ENCODE results near the gene ARHGEF7.

Gene ARHGEF7

DNA sequence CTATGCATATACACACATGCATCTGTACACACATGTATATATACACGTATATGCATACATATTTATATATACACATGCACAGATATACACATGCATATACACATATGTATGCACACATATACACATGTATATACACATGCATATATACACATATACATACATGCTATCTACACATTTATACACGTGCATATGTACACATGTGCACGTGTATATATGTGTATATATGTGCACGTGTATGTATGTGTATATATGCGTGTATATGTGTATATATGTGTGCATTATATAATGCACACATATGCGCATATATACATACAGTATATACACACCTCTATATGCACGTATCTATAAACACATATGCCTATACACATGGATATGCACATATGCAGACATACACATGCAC lies 17.8 kb downstream of the ARHGEF7 start:
- DNase-seq (ENCODE audit: low read depth in 2 of 2) = no peak

DNA sequence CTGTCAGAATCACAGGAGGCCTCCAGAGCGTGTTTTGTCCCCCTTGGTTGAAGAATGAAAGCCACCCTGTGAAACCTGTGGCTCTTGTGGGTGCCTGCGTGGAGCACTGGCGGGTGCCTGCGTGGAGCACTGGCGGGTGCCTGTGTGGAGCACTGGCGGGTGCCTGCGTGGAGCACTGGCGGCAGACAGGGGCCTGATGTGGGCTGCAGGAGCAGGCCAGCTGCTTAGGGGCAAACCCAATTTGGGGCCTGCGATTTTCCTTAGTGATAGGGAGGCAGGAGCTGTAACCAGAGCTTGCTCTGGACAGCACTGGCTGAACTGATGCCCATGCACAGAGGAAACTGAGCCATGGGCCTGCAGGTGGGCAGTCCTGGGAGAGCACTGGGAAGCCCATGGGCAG lies 24.3 kb downstream of the ARHGEF7 start:
- DNase-seq (ENCODE audit: low read depth in 2 of 2) = no peak

DNA sequence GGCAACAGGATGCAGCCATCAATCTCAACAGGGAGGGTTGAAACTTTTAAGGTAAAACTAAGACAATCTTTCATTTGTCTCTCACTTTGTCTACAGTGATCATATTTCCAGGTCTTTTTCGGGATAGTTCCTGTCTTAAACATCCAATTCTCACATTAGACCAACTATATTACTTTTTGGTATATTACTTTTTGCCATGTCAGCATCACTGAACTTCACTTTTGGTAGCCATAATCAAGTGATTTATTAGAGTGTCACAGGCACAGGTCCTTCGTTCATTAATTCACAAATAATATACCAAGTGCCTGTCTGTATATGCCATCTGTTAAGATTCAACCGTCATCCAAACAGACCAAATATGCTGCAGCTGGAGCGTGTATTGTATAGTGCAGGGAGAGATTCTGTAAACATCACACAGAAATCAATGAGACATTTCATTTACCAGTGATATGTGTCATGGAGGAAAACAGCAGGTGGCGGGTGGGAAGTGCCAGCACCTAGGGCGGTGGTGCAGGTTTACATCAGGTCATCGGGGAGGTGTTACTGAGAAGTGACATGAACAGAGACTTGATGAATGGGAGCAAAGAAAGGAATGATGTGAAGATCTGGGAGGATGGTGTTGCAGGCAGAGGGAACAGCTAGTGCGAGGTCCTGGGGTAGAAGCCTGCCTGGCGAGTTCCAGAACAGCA lies 24.9 kb downstream of the ARHGEF7 start:
- no peak for DNase-seq (ENCODE audit: low read depth in 2 of 2)

DNA sequence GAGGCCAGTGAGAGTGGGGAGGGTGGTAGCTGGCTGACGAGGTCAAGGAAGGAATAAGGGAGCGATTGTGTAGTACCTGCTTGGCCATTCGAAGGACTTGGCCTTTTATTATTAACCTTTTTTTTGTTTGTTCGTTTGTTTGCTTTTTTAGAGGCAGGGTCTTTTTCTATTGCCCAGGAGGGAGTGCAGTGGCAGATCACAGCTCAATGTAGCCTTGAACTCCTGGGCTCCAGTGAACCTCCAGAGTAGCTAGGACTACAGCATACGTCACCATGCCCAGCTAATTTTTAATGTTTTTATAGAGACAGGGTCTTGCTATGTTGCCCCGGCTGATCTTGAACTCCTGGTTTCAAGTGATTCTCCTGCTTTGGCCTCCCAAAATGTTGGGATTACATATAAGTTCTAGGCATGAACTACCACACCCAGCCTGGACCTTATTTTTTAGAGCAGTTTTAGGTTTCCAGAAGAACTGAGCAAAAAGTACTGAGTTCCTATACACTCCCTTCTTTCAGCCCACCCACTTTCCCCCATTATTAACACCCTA lies 25.5 kb downstream of the ARHGEF7 start:
- DNase-seq (ENCODE audit: low read depth in 2 of 2) = no peak

DNA sequence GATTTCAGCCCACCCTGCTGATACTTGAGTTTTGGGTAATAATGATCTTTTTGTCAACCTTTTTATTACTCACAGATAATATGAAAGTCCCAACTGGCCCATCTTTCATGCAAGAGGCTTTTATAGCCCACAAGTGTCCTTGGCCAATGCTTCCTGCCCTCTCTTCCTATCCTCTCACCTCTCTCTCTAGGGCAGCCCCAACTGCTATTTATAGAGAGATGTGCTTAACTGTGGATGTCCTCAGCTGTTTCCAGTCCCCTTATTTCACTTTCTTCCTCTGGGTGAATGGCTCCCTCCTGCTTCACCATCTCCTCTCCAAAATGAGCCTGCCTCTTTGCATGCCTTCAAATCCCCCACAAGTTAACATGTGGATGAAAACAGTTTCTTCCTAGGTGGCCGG lies 27.4 kb downstream of the ARHGEF7 start:
- DNase-seq (ENCODE audit: low read depth in 2 of 2) = no peak

DNA sequence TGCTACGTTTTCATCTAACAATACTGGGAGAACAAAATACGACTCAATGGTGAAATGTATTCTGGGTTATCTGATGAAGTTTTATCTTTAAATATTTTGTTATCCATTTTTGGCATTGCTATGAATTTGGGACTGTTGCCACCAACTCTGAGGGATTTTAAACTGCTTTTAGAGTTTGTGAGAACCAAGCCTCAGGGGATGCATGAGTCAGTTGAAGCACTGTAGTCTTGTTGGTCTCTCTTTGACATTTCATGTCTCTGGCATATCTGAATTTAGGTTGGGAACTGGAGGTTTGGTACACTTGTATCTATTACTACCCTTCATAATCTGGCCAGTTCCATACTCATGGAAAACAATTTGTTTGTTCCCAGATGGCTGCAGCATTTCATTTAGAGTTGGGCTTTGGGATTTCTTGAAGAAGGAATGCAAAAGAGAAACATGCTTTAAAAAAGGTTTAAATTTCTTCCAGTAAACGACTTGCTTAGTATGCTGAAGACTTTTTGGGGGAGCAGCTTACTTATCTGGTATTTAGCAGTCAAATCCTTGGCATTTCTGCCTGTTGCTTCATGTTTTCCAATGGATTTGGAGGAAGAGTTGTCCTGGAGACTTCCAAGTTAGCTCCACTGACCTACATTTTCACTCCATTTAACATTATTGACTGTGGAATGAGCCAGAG lies 28.9 kb downstream of the ARHGEF7 start:
- DNase-seq (ENCODE audit: low read depth in 2 of 2) = no peak

DNA sequence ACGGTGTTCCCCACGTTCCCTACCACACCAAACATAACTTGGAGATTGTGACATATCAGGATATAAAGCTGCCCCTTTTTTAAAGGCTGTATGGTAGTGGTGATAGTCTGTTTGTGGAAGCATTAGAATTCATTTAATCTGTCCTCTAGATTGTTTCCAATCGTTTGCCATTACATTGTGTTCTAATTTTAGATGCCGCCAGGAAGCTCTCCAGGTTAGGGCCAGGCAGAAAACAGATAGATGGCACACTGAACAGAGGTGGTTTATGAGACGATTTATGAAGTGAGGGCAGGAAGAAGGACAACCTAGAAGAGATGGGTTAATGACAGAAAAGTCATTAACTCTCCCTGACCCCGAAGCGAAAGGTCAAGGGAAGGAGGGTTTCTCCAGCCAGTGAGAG lies 30.0 kb downstream of the ARHGEF7 start:
- no peak for DNase-seq (ENCODE audit: low read depth in 2 of 2)

DNA sequence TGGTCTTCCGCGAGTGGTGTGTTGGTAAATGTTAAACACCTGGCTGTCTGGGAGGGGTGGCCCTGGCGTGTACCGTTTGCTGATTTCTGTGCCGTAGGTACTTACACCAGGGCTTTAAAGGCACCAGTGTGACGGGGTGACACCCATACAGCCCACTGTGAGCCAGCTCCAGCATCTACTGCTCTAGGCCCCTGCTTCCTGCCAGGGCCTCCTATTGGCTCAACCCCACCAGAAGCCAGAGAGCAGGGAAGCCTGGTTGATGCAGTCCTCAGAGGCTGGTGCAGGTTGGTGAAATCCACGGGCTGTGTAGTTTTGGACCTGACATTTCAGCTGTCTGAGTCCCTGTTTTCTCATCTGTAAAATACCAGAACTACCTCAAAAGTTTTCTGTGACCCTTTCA lies 30.4 kb downstream of the ARHGEF7 start:
- DNase-seq (ENCODE audit: low read depth in 2 of 2) = no peak

DNA sequence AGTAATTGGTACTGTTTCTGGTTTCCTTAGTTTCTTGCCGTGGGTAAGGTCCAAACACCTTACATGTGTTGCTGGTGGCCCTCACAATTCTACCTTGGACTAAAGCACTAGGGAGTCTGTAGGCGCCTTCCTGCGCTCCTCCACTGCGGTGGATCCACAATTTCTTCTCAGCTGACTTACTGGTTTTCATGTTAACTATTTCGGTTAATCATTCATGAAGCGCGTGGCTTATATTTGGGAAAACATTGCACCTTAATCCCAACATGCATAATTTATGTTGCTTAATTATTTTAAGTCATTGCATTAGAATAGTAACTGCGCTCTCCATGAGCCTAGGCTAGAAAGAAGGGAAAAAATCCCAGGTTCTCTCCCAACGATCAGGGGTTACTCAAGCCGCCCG lies 37.7 kb downstream of the ARHGEF7 start:
- DNase-seq (ENCODE audit: low read depth in 2 of 2) = no peak

DNA sequence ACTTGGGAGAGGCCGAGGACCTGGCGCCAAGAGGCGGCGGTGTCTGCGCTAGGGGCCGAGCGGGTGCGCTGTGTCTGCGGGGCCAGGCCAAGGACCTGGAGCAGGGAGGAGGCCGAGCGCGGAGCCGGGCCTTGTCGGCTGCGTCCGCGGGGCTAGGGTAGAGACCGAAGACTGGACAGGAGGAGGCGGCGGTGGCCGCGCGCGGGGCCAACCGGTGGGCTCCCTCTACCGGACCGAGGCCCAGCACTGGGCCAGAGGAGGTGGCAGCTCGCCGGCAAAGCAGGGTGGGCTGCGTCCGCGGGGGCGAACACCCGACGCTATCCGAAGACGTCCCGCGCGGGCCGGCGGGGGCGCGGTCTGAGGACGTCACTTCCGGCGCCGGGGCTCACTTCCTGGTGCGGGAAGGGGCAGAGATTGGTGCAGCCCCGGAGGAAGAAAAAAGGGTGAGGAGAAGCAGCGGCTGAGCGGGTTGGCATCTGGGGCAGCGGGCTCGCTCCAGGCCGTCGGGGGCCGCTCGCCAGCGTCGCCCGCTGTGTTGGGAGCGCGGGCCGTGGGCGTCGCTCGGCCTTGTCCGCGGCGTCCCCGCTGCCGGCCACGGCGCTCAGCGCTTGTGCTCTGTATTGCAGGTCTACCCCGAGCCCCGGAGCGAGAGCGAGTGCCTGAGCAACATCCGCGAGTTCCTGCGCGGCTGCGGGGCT lies 38.3 kb downstream of the ARHGEF7 start:
- DNase-seq (ENCODE audit: low read depth in 2 of 2) = peak; percentile 91 to 94

DNA sequence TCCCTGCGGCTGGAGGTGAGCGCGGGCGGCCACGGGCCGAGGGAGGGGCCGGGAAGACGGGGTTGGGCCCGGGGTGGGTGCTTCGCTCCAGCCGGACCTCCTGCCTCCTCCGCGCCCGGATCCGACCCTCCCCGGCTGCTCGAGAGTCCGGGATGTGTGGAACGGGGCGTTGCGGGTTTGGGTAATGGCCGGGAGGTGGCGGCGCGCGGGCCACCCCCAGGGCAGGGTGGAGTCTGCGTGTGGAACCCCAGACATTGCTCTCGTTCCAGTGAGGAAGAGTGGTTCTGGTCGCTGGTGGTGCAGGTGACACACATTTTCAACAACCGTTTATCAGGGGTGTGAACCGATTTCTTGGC lies 38.8 kb downstream of the ARHGEF7 start:
- peak; percentile 50 to 53 for DNase-seq (ENCODE audit: low read depth in 2 of 2)

DNA sequence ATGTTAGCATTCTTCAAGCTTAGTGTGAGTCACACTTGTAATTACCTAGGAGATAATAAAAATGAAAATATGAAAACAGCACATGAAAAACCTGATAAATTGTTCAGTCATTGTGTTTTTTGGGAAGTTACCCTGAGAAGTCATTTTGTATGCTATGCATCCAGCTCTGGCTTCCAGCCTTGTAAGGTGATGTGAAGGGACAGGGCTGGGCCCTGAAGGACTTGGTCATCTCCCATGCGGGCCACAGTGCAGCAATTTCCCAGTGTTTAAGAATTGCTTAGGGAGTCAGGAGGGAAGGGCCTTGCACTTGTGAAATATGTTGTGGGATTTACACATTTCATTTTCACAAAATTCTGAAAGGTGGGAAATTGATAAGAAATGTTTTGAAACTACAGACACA lies 41.3 kb downstream of the ARHGEF7 start:
- DNase-seq (ENCODE audit: low read depth in 2 of 2) = no peak

DNA sequence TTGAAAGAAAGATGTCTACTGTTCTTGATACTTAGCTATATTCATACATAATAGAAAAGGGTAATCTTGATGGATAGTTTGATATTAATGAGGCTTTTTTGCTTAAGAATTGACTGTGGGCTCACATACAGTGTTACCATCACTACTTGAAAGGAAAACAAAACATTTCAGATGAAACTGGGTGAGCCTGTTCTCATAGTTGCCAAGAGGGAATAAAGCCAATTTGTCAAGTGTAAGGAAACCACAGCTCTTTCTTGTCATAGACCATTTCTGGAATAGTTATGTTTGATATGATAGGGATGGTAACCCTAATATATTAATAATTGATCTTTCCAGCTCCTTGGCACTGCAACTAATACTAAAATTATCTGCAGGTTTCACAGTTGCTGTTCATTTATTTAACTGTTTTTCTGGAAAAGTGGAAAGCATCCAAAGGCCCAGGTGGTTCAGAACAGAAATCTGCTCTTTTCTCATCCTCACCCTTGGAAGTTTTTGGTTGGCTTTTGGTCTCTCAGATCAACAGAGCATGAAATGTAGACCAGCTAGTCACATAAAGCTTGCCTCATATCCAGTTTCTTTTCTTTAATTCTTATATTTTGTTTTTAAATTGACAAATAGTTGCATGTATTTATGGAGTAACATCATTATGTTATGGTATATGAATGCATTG lies 43.2 kb downstream of the ARHGEF7 start:
- no peak for DNase-seq (ENCODE audit: low read depth in 2 of 2)

DNA sequence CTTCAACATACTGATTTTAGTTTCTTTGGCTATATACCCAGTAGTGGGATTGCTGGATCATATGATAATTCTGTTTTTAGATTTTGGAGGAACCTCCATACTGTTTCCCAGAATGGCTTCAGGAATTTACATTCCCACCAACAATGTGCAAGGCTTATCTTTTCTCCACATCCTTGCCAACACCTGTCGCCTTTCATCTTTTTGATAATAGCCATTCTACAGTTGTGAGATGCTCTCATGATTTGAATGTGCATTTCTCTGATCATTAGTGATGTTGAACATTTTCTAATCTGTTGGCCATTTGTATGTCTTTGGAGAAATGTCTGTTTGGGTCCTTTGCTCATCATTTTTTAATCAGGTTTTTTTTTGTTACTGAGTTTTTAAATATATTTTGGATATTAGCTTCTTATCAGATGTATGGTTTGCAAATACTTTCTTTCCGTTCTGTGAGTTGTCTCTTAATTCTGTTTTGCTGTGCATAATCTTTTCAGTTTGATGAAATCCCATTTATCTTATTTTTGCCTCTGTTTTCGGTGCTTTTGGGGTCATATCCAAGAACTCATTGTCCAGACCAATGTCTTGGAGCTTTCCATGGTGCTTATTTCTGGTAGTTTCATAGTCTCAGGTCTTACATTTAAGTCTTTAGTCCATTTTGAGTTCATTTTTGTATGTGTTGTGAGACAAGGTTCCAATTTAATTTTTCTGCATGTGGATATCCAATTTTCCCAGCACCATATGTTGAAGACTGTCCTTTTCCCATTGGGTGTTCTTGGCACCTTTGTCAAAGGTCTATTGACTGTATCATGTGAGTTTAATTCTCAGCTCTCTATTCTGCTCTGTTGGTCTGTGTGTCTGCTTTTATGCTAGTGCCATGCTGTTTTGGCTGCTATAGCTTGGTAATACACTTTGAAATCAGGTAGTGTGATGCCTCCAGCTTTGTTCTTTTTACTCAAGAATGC lies 44.5 kb downstream of the ARHGEF7 start:
- DNase-seq (ENCODE audit: low read depth in 2 of 2) = no peak

DNA sequence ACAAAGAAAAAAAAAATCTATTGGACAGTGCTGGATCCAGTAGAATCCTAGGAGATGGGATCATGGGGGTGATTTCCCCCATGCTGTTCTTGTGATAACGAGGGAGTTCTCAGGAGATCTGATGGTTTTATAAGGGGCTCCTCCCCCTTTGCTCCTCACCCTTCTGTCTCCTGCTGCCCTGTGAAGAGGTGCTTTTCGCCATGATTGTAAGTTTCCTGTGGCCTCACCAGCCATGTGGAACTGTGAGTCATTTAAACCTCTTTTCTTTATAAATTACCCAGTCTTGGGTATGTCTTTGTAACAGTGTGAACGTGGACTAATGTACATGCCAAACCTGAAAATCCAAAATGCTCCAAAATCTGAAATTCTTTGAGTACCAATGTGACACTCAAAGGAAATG lies 45.5 kb downstream of the ARHGEF7 start:
- DNase-seq (ENCODE audit: low read depth in 2 of 2) = no peak

DNA sequence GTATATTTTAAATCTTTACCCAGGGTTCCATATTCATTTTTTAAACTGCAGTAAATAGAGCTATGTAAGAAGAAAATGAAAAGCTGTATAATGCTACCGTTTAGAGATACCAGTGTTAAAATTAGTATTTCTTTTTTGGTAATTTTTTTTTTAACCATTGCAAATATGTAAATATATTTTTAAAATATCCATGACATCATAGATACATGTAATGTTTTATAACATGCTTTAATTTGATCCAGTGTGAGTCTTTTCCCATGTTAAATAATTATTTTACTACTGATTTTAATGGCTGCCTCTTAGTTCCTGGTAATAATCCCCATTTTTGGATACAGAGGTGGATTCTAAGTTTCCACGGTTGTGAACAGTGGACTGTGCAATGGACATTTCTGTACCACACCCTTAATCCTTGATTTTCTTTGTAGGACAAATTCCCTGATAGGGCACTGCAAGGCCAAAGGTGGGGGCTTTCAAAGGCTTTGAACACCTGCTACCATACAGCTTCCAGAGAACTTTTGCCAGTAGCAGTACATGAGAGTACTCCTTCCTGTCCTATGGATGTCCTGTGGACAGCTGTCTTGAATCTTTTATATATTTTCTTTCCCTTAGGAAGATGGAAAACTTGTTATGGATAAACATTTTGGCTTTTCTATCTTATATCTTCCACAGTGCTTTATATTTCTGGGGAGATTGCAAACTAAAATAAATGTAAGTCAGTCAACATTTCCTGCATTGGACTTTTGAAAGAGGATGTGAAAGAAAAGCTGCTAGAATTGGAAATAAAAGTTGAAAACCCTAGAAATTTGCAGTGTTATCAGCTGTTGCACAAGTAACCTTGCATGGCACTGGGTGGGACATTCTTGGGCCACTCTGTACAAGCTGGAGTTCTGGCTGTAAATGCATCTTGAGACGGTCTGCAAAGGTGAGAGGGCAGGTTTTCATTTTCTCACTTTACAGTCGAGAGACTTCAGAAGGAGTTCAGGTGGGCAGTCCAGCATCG lies 46.8 kb downstream of the ARHGEF7 start:
- no peak for DNase-seq (ENCODE audit: low read depth in 2 of 2)

DNA sequence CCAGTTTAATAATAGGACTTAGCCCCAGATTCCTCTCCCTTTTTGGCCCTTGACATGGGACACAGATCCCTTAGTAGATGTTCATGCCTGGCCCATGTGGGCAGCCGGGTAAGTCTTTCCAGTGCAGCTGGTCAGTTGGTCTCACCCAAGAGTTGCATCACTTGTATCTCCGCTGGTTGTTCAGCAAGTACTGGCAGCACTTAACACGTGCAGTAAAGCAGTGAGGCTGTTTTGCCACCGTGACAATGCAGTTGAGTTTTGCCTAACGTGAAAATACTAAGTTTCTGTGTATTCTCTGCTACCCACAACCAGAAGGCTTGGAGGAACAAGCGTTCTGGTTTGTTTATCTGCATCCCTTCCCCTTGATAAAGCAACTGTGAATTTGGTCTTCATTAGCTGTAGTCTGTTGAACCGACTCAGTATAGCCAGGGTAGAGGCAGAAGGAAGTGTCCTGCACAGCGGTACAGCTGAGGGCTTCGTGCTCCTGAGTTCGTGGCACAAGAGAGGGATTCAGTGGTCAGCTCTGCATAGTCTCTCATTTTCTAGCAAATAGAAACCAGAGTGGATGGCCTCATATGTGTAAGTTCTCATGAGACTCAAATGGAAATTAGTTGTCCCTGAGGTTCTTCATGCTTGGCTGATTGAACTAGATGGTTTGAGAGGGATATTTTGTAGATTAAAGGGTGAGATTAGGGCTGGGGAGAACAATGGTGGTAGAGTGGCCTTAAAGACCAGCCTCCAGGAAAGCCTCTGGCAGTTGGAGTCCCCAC lies 50.3 kb downstream of the ARHGEF7 start:
- DNase-seq (ENCODE audit: low read depth in 2 of 2) = no peak

DNA sequence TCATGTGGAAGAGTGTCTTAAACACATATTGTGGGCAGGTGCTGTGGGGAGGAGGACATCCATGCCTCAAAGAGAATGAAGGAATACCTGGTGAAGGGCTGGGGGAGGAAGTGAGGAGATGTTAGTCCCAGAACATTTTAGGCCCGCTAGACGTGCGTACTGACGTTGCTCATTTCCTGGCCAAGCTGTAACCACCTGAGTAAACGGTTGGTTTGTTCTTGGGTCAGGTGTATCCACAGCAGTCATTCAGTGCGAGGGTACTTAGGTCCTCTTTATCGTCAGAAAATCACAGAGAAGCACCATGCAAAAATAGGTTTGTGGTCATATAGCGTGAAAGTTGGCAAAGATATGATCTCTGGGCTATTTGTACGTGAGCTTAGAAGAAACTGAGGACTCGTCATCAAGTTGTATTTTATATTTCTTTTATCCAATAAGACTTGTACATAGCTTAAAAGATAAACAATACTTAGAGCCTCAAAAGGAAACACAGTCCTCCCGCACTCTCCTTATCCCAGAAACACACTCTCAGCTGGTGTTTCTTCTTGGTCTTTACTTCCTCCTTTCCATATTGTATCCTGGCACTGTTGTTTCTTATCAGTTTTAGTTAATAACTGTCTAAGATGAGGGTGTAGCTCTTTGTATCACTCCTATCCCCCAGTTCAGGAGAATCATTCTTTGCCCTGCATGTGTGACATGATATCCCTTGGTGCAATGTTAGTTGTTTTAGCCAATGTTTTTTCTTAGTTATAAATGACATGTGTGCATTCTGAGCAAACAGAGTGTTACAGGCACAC lies 52.0 kb downstream of the ARHGEF7 start:
- DNase-seq (ENCODE audit: low read depth in 2 of 2) = no peak

Data from stimulated activated CD4-positive, alpha-beta T cell treated with anti-CD3 and anti-CD28 coated beads, Interleukin-4, amount 100 ng/mL, for 48 hours (primary cell).